Neural cell (in vitro differentiated cells): ENCODE measurements around the gene DNMT3A. TPM values are rescaled to one million over a fixed set of nuclear protein-coding genes. Genes with fewer than 3 reads are reported as not detected.

Experiments used
- H2AFZ ChIP-seq: fragments of 200-600, 300-800 bp; sonication (generic), shearing (Covaris generic); 2 replicates; pipeline ENCODE4 v1.6.0; 2014; ENCODE audit warnings: low read depth, mild to moderate bottlenecking, antibody characterized with exemption, low read length, moderate library complexity
- H3F3A ChIP-seq: fragments of 200-600 bp; shearing (Covaris generic); 2 replicates; pipeline ENCODE4 v1.6.1; 2016; ENCODE audit warnings: mild to moderate bottlenecking, moderate library complexity, mixed read lengths, antibody characterized with exemption, low read length; ENCODE audit not compliant: insufficient read depth, poor library complexity, severe bottlenecking
- H3K27ac ChIP-seq: fragments of 200-600, 300-800 bp; sonication (generic), shearing (Covaris generic); 2 replicates; pipeline ENCODE4 v1.5.1; 2014; ENCODE audit warnings: mild to moderate bottlenecking, low read length, moderate library complexity
- H3K27me3 ChIP-seq: fragments of 300-800, 200-600 bp; sonication (generic), shearing (Covaris generic); 2 replicates; pipeline ENCODE4 v1.6.0; 2014; ENCODE audit warnings: mild to moderate bottlenecking, low read depth, low read length, moderate library complexity; ENCODE audit not compliant: insufficient read depth
- H3K36me3 ChIP-seq: fragments of 300-800, 200-600 bp; sonication (generic), shearing (Covaris generic); 2 replicates; pipeline ENCODE4 v1.5.1; 2014; ENCODE audit warnings: mild to moderate bottlenecking, antibody characterized with exemption, low read length, moderate library complexity; ENCODE audit not compliant: insufficient read depth
- H3K4me2 ChIP-seq: fragments of 300-800, 200-600 bp; sonication (generic), shearing (Covaris generic); 2 replicates; pipeline ENCODE4 v1.6.0; 2014; ENCODE audit warnings: mild to moderate bottlenecking, low read length
- H3K4me3 ChIP-seq: fragments of 300-800, 200-600 bp; sonication (generic), shearing (Covaris generic); 2 replicates; pipeline ENCODE4 v1.5.1; 2014; ENCODE audit warnings: mild to moderate bottlenecking, low read length, moderate library complexity
- H3K79me2 ChIP-seq: fragments of 200-600 bp; shearing (Covaris generic); replicated peaks from 2 replicates; pipeline ENCODE4 v1.6.0; 2014; ENCODE audit warnings: mild to moderate bottlenecking, low read length, moderate library complexity; ENCODE audit not compliant: insufficient read depth
- H3K9ac ChIP-seq: fragments of 300-800, 200-600 bp; sonication (generic), shearing (Covaris generic); 2 replicates; pipeline ENCODE4 v1.6.1; 2016; ENCODE audit warnings: mild to moderate bottlenecking, low read length, mixed read lengths
- H3K9me2 ChIP-seq: fragments of 200-600 bp; shearing (Covaris generic); 2 replicates; pipeline ENCODE4 v1.6.1; 2016; ENCODE audit warnings: mild to moderate bottlenecking, low read length, mixed read lengths; ENCODE audit not compliant: insufficient read depth
- H3K9me3 ChIP-seq: fragments of 200-600, 300-800 bp; sonication (generic), shearing (Covaris generic); 2 replicates; pipeline ENCODE4 v1.6.1; 2016; ENCODE audit warnings: mild to moderate bottlenecking, mixed run types, low read length, moderate library complexity, mixed read lengths
- H4K20me1 ChIP-seq: fragments of 200-600 bp; shearing (Covaris generic); 2 replicates; pipeline ENCODE4 v1.6.1; 2016; ENCODE audit warnings: mild to moderate bottlenecking, mixed run types; ENCODE audit not compliant: insufficient read depth
- EP300 ChIP-seq: fragments of 450-650 bp; conservative IDR thresholded peaks from 2 replicates; pipeline ENCODE4 v1.6.1; 2014; ENCODE audit warnings: antibody characterized with exemption, mild to moderate bottlenecking, moderate library complexity; ENCODE audit not compliant: poor library complexity, severe bottlenecking
- EZH2 ChIP-seq: fragments of 200-600, 300-800 bp; shearing (Covaris generic), sonication (generic); IDR thresholded peaks from 2 replicates; pipeline ENCODE4 v1.6.1; 2014; ENCODE audit warnings: antibody characterized with exemption, low read length, borderline replicate concordance, mild to moderate bottlenecking; ENCODE audit not compliant: insufficient read depth, poor library complexity, severe bottlenecking
- MXI1 ChIP-seq: fragments of 450-650 bp; conservative IDR thresholded peaks from 2 replicates; pipeline ENCODE4 v1.6.1; 2014; ENCODE audit warnings: antibody characterized with exemption, mild to moderate bottlenecking; ENCODE audit not compliant: poor library complexity, severe bottlenecking
- POLR2AphosphoS5 ChIP-seq: IDR thresholded peaks from 2 replicates; pipeline ENCODE4 v1.6.1; 2012
- RAD21 ChIP-seq: fragments of 450-650 bp; conservative IDR thresholded peaks from 2 replicates; pipeline ENCODE4 v1.6.1; 2014; ENCODE audit warnings: antibody characterized with exemption, mild to moderate bottlenecking, moderate library complexity
- SMC3 ChIP-seq: fragments of 450-650 bp; conservative IDR thresholded peaks from 2 replicates; pipeline ENCODE4 v1.6.1; 2014; ENCODE audit warnings: antibody characterized with exemption, mild to moderate bottlenecking, moderate library complexity; ENCODE audit not compliant: poor library complexity
- TAF1 ChIP-seq: IDR thresholded peaks from 2 replicates; pipeline ENCODE4 v1.6.1; 2012; ENCODE audit warnings: low read depth
- polyA plus RNA-seq: library from polyadenylated mRNA; depleted of rRNA; stranded (reverse); fragments of >200 nt; gene quantifications from 2 replicates; pipeline ENCODE4 v1.2.3, GENCODE V29; 2014
- TF ChIP-seq, protein P1 (sequence below): fragments of 450-650 bp; IDR thresholded peaks from 2 replicates; pipeline ENCODE4 v1.5.1; 2014; ENCODE audit warnings: antibody characterized with exemption, mild to moderate bottlenecking, moderate library complexity; ENCODE audit not compliant: poor library complexity, severe bottlenecking
- TF ChIP-seq, protein P2 (sequence below): IDR thresholded peaks from 2 replicates; pipeline ENCODE4 v1.6.1; 2012; ENCODE audit warnings: borderline replicate concordance

DNMT3A gene
- polyA plus RNA-seq, 1 donor from 2014 or later = 33.0 TPM

DNA sequence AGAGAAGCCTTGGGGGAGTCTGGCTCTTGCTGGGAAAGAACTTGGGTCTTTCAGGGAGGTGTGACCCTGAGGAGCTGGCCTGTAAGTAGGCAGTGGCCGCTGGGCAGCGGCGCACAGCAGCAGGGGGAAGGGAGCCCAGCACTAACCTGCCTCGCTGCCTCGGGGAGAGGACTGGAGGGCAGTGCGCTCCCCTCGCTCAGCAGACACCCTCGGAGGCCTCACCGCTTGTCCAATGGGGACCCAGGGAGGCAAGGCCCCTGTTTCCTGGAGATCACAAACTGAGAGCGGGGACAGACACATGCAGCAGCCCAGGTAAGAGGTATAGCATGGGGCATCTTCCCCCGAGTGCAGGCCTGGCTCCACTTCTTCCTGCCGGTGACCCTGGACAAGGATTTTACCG is 3.3 kb downstream of the DNMT3A start:
- no peaks in the 10 kb centered on the region for H3K9me3 ChIP-seq
- TF ChIP-seq SMC3 (no peak), MXI1 (no peak), EP300 (no peak)
- TF ChIP-seq, protein P1, sequence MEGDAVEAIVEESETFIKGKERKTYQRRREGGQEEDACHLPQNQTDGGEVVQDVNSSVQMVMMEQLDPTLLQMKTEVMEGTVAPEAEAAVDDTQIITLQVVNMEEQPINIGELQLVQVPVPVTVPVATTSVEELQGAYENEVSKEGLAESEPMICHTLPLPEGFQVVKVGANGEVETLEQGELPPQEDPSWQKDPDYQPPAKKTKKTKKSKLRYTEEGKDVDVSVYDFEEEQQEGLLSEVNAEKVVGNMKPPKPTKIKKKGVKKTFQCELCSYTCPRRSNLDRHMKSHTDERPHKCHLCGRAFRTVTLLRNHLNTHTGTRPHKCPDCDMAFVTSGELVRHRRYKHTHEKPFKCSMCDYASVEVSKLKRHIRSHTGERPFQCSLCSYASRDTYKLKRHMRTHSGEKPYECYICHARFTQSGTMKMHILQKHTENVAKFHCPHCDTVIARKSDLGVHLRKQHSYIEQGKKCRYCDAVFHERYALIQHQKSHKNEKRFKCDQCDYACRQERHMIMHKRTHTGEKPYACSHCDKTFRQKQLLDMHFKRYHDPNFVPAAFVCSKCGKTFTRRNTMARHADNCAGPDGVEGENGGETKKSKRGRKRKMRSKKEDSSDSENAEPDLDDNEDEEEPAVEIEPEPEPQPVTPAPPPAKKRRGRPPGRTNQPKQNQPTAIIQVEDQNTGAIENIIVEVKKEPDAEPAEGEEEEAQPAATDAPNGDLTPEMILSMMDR = no peak
- no peaks in the 10 kb centered on the region for H3K9me2 ChIP-seq
- H3K36me3 ChIP-seq = no peaks in the 10 kb centered on the region
- H3K4me3 ChIP-seq = no peak overlapping the region
- no peak overlapping the region for H3K27ac ChIP-seq
- H2AFZ ChIP-seq = no peak overlapping the region
- no peaks in the 10 kb centered on the region for H3F3A ChIP-seq
- no peaks in the 10 kb centered on the region for H3K27me3 ChIP-seq
- peaks cover 9% of the 10 kb centered on the region for H4K20me1 ChIP-seq
- H3K79me2 ChIP-seq = peaks cover 3% of the 10 kb centered on the region
- H3K9ac ChIP-seq = no peak overlapping the region
- no peak overlapping the region for H3K4me2 ChIP-seq

DNA sequence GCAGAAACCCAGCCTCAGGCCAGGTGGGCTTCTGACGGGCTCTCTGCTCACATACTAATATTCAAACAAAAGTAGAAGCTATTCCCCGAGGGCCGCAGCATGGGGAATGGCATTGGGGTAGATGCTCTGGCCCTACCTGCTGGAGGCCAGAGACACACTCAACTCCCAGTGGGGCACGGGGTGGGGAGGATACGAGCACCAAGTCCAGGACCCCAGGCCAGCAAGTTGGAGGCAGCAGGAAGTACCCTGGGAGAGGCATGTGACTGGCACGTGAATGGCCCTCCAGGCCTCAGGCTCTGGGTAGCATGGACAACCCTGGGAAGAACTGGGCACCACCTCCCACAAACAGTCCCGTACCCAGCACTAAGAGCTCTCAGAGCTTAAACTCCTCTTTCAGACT is 3.8 kb downstream of the DNMT3A start:
- no peak overlapping the region for H2AFZ ChIP-seq
- no peak overlapping the region for H3K4me2 ChIP-seq
- TF ChIP-seq, protein P1 = no peak
- TF ChIP-seq RAD21 (no peak), POLR2AphosphoS5 (no peak), SMC3 (no peak), EP300 (no peak), TAF1 (no peak), EZH2 (no peak), MXI1 (no peak)
- TF ChIP-seq, protein P2, sequence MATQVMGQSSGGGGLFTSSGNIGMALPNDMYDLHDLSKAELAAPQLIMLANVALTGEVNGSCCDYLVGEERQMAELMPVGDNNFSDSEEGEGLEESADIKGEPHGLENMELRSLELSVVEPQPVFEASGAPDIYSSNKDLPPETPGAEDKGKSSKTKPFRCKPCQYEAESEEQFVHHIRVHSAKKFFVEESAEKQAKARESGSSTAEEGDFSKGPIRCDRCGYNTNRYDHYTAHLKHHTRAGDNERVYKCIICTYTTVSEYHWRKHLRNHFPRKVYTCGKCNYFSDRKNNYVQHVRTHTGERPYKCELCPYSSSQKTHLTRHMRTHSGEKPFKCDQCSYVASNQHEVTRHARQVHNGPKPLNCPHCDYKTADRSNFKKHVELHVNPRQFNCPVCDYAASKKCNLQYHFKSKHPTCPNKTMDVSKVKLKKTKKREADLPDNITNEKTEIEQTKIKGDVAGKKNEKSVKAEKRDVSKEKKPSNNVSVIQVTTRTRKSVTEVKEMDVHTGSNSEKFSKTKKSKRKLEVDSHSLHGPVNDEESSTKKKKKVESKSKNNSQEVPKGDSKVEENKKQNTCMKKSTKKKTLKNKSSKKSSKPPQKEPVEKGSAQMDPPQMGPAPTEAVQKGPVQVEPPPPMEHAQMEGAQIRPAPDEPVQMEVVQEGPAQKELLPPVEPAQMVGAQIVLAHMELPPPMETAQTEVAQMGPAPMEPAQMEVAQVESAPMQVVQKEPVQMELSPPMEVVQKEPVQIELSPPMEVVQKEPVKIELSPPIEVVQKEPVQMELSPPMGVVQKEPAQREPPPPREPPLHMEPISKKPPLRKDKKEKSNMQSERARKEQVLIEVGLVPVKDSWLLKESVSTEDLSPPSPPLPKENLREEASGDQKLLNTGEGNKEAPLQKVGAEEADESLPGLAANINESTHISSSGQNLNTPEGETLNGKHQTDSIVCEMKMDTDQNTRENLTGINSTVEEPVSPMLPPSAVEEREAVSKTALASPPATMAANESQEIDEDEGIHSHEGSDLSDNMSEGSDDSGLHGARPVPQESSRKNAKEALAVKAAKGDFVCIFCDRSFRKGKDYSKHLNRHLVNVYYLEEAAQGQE = no peak
- H4K20me1 ChIP-seq = peaks cover 9% of the 10 kb centered on the region
- no peaks in the 10 kb centered on the region for H3K9me3 ChIP-seq
- H3K27me3 ChIP-seq = no peaks in the 10 kb centered on the region
- no peaks in the 10 kb centered on the region for H3K9me2 ChIP-seq
- H3F3A ChIP-seq = no peaks in the 10 kb centered on the region
- no peak overlapping the region for H3K9ac ChIP-seq
- no peak overlapping the region for H3K4me3 ChIP-seq
- no peak overlapping the region for H3K27ac ChIP-seq
- no peaks in the 10 kb centered on the region for H3K36me3 ChIP-seq
- H3K79me2 ChIP-seq = peaks cover 3% of the 10 kb centered on the region
